Measurements from ENCODE around the gene COL18A1. TPM values are rescaled to one million over a fixed set of nuclear protein-coding genes. Genes with fewer than 3 reads are reported as not detected.

The COL18A1 gene
- total RNA-seq, 1 experiment from 2014 or later: 3.3 TPM

- CTCF ChIA-PET: no interaction called here
- no peaks in the 10 kb centered on the region for H3K27me3 ChIP-seq (replicated peaks; ENCODE audit: insufficient read depth, low read depth, low read length, poor library complexity)
- DNase-seq (ENCODE audit: low spot score): no peak
- TF ChIP-seq, protein P1, sequence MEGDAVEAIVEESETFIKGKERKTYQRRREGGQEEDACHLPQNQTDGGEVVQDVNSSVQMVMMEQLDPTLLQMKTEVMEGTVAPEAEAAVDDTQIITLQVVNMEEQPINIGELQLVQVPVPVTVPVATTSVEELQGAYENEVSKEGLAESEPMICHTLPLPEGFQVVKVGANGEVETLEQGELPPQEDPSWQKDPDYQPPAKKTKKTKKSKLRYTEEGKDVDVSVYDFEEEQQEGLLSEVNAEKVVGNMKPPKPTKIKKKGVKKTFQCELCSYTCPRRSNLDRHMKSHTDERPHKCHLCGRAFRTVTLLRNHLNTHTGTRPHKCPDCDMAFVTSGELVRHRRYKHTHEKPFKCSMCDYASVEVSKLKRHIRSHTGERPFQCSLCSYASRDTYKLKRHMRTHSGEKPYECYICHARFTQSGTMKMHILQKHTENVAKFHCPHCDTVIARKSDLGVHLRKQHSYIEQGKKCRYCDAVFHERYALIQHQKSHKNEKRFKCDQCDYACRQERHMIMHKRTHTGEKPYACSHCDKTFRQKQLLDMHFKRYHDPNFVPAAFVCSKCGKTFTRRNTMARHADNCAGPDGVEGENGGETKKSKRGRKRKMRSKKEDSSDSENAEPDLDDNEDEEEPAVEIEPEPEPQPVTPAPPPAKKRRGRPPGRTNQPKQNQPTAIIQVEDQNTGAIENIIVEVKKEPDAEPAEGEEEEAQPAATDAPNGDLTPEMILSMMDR (conservative IDR thresholded peaks at IDR 0.05; ENCODE audit: low read depth, low read length): no peak
- TF ChIP-seq EZH2 (IDR thresholded peaks at IDR 0.05; ENCODE audit: borderline replicate concordance, low read depth, low read length, poor library complexity, severe bottlenecking): no peak
- H3K9me3 ChIP-seq (ENCODE audit: low read depth, low read length, poor library complexity, severe bottlenecking): no peaks in the 10 kb centered on the region
- POLR2A ChIA-PET (ENCODE audit: low non-redundant PET): no interaction called here
- BruUV-seq (replicated peaks): no TSS peak
- peak overlapping the region; percentile 79 for H3K4me3 ChIP-seq (ENCODE audit: low read depth, low read length, poor library complexity, severe bottlenecking)
- peak overlapping the region; percentile 87 for H3K27ac ChIP-seq (ENCODE audit: low read depth, low read length, poor library complexity, severe bottlenecking)
- H3K4me1 ChIP-seq (ENCODE audit: insufficient read depth, low read length, poor library complexity, severe bottlenecking): peaks cover 25% of the 10 kb centered on the region
- intact Hi-C loops (cut with micrococcal nuclease; ENCODE audit: unreplicated experiment): loop anchor here (10.0 kb wide), 1 partner anchor 342 kb away; no protein-coding TSS in a partner anchor
- H3K36me3 ChIP-seq (ENCODE audit: insufficient read depth, low read length, poor library complexity, severe bottlenecking): no peaks in the 10 kb centered on the region
Measured at GRCh38 chr21:45542667-45543370, 137.9 kb downstream of the COL18A1 start.

DNA sequence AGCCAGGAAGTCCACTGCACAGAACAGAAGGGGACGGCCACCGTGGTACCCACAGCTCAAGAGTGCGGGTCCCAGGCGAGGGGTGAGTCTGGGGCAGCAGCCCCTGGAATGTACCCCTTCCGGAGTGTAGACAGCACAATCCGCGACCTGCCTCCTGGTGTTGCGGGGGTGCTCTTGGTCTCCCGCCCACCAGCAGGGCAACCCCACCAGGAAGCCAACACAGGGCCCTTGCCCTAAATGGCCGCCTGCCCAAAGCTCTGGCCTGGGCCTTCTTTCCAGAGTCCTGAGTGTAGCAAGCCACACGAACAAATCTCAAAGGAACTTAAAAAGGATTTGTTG, 138.4 kb downstream of the COL18A1 start:
- Histone ChIP-seq H3K4me1 (ENCODE audit: insufficient read depth, low read length, poor library complexity, severe bottlenecking) (peaks cover 20% of the 10 kb centered on the region), H3K27me3 (replicated peaks; ENCODE audit: insufficient read depth, low read depth, low read length, poor library complexity) (no peaks in the 10 kb centered on the region), H3K9me3 (ENCODE audit: low read depth, low read length, poor library complexity, severe bottlenecking) (no peaks in the 10 kb centered on the region), H3K4me3 (ENCODE audit: low read depth, low read length, poor library complexity, severe bottlenecking) (peak overlapping the region; percentile 79), H3K36me3 (ENCODE audit: insufficient read depth, low read length, poor library complexity, severe bottlenecking) (no peaks in the 10 kb centered on the region), H3K27ac (ENCODE audit: low read depth, low read length, poor library complexity, severe bottlenecking) (no peak overlapping the region)
- ChIA-PET CTCF (no interaction called here), POLR2A (ENCODE audit: low non-redundant PET) (no interaction called here)
- no peak for DNase-seq (ENCODE audit: low spot score)
- intact Hi-C loops (cut with micrococcal nuclease; ENCODE audit: unreplicated experiment): loop anchor here (10.0 kb wide), 1 partner anchor 341 kb away; no protein-coding TSS in a partner anchor
- TF ChIP-seq, protein P1 (conservative IDR thresholded peaks at IDR 0.05; ENCODE audit: low read depth, low read length): no peak
- TF ChIP-seq EZH2 (IDR thresholded peaks at IDR 0.05; ENCODE audit: borderline replicate concordance, low read depth, low read length, poor library complexity, severe bottlenecking): no peak
- no TSS peak for BruUV-seq (replicated peaks)

DNA sequence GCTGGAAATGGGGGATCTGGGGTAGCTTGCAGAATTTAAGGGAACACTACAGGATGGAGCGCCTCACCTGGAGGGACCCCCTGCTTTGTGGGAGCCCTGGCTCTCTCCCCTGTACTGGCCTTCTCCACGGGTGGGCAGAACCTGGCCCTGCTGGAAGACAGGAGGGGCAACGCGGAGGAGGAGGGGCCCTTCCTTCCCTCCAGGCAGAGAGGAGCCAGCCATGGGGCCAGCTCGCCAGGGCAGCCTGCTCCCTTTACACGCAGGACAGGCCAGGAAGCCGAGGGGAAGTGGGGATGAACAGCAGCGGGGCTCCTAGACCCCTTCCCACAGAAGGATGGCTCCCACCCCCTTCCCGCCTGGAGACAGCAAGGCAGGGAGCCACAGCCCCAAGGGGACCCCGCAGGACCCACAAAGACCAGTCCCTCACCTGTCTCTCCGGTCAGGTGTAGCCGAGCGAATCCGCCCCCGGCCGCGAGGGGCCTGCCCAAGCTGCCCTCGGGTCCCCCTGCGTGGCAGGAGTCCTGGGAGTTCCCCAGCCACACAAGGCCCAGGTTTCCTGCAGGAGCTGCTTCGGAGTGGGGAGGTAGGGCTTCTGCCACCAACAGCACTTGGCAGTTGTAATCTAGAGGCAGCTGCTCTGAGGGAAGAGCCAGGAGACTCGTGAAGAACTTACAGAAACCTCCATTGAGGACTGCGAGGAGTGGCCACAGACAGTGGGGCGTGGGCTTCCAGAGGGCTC, 138.9 kb downstream of the COL18A1 start:
- Histone ChIP-seq H3K27ac (ENCODE audit: low read depth, low read length, poor library complexity, severe bottlenecking) (no peak overlapping the region), H3K36me3 (ENCODE audit: insufficient read depth, low read length, poor library complexity, severe bottlenecking) (no peaks in the 10 kb centered on the region), H3K27me3 (replicated peaks; ENCODE audit: insufficient read depth, low read depth, low read length, poor library complexity) (no peaks in the 10 kb centered on the region), H3K9me3 (ENCODE audit: low read depth, low read length, poor library complexity, severe bottlenecking) (no peaks in the 10 kb centered on the region), H3K4me3 (ENCODE audit: low read depth, low read length, poor library complexity, severe bottlenecking) (no peak overlapping the region), H3K4me1 (ENCODE audit: insufficient read depth, low read length, poor library complexity, severe bottlenecking) (peaks cover 19% of the 10 kb centered on the region)
- POLR2A ChIA-PET (ENCODE audit: low non-redundant PET): no interaction called here
- no TSS peak for BruUV-seq (replicated peaks)
- no peak for DNase-seq (ENCODE audit: low spot score)
- TF ChIP-seq, protein P1 (conservative IDR thresholded peaks at IDR 0.05; ENCODE audit: low read depth, low read length): no peak
- TF ChIP-seq EZH2 (IDR thresholded peaks at IDR 0.05; ENCODE audit: borderline replicate concordance, low read depth, low read length, poor library complexity, severe bottlenecking): no peak
- intact Hi-C loops (cut with micrococcal nuclease; ENCODE audit: unreplicated experiment): loop anchor here (10.0 kb wide), 1 partner anchor 341 kb away; no protein-coding TSS in a partner anchor
- CTCF ChIA-PET: no interaction called here
